Colon (tissue), 2 donors: Measurements from ENCODE around the gene ARF4.
"Not testable (repeated sequence)": the region's sequence is repeated elsewhere in the genome, so short reads cannot be mapped to it uniquely, and the experiment has no call there.

Experiments
- FAIRE-seq: peaks from 2 replicates; lab custom pipeline; 2012; peaks lifted over from hg19 to GRCh38; lab: Jason Lieb, UNC
- donor health status: control.
- donor health status: control.

Gene ARF4

DNA sequence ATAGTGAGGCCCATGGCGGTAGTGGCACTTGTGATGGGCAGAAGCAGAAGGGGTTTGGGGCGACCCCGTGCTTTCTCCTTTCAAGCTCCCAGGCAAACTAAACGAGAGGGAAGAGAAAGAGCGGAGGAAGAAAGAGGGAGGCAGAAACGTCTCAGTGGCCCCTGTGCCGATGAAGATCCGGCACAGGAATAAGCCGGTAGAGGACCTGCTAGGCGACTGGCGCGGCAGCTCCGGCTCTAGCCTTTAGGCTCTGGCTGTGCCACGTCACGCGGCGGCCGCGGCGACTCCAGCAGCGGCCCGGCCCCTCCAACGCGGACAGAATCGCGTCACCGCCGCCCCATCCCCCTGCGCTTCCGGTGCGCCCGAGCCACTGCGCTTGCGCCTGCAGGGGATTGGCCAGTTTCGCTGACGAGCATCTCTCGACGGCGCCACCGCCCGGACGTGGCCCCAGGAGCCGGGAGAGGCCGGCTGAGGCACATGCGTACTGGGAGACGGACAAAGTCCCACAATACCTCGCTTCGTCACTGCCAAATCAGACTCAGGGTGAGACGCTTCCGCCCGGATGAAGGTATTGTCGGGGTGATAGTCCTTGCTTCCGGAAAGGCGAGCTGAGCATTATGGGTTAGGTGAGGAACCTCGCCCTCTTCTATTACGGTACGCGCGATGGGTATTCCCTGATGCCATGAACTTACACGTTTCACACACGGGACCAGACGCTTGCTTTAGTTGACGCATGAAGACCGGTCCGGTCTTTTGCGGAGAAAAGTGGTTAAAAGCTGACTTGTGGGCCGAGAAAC, at the start of gene ARF4:
ARF4 (minus strand) TSS at position 218 of the 797 bp plus-strand sequence; CDS start at position 14, 204 bp downstream.
- FAIRE-seq = peak; percentile 53

DNA sequence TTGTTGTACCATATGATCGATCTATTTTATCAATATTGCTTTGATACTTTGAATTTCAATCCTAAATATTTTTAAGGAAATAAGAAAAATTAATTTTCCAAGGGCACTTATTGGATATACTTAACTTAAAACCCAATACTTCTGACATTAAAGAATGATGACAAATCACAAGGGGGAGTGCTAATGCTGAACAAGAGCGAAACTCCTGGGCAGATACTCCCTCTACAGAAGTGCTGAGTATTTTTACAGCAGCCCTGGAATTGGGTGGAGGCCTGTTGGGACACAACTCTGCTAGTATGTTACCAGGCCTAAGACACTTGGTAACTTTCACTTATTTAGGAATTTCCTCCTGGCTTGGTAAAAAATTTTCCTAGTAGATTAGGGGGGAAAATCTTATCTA, 49.6 kb upstream of the ARF4 start:
- FAIRE-seq = no peak

DNA sequence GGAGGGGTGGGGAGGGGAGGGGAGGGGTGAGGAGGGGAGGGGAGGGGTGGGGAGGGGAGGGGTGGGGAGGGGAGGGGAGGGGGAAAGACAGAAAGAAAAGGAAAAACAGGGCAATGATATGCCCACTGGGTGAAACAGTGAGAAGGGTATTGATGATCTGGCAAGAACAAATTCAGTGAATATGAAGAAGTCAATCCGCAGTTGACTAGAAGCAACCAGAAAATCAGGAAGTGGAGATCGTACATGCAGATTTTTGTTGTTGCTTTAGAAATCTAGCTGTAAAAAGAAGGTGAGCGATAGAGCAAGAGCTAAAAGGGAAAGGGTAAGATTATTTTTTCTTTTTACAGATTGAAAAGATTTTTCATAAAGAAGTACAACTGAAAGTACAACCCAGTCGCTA, 47.6 kb upstream of the ARF4 start:
- no peak for FAIRE-seq

DNA sequence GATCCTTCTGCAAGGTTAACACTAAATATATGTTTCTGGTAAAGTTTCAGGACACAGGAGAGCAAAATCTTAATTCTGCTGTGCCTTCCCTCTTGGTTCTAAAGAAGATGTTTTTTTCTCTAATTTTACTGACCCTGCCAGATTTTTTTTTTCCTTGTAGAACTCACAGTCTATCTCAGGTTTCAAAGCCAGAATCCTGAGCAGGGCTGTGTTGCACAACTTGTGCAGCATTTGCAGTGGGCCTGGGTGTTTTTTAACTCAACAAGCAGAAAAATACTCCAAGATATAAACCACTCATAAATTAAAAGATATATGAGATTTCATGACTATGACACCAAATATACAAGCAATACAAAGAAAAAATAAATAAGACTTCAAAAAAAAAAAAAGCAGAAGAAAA, 40.2 kb upstream of the ARF4 start:
- FAIRE-seq = no peak

DNA sequence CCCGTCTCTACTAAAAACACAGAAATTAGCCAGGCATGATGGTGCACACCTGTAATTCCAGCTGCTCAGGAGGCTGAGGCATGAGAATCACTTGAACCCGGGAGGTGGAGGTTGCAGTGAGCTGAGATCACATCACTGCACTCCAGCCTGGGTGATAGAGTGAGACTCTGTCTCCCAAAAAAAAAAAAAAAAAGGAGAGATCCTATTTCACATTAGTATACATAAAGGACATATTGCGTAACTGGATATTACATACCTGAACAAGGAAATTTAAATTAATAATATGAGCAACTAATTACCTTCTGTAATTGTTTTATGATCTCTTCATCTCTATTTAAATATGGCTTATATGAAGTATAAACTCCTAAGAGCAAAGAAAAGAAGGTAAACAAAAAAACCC, 37.1 kb upstream of the ARF4 start:
- FAIRE-seq = not testable (repeated sequence)

DNA sequence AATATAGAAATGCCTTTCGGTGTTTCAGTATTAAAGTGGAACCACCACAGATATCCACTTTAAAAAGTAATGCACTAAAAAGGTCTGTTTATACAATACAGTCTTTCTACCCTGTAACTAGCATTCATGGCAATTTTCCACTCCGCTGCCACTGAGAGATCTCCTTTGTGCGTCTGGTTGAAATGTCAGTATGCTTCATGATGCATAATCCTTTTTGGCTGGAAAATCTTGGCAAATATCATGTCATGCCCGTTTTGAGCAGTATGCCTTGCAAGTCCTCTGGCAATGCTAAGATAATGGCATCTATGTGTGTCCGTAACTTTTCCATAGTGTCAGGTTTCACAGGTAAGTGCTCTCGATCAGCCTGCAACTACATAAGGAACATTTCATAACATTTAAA, 30.8 kb upstream of the ARF4 start:
- no peak for FAIRE-seq

DNA sequence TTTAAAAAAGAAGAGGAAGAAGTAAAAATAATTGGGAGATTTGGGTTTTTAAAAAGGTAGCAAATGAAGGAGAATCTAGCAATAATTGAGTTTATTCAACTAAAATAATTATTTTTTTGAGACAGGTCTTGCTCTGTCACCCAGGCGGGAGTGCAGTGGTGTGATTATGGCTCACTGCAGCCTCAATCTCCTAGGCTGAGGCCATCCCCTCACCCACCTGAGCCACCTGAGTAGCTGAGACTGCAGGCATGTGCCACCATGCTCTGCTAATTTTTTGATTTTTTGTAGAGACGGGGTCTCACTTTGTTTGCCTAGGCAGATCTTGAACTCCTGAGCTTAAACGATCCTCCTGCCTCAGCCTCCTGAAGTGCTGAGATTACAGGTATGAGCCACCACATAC, 27.7 kb upstream of the ARF4 start:
- FAIRE-seq = no peak

DNA sequence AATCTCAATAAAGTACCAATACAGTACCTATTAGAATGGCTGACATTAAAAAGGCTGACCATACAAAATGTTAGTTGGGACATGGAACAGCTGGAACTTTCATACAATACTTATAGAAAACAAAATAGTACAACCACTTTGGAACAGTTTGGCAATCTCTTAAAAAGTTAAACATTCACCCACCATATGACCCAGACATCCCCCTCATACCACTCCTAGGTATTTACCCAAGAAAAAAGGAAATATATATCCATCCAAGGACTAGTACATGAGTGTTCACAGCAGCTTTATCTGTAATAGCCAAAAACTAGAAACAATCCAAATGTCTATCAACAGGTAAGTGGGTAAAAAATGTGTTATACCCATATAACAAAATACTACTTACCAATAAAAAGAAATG, 25.2 kb upstream of the ARF4 start:
- FAIRE-seq = no peak

DNA sequence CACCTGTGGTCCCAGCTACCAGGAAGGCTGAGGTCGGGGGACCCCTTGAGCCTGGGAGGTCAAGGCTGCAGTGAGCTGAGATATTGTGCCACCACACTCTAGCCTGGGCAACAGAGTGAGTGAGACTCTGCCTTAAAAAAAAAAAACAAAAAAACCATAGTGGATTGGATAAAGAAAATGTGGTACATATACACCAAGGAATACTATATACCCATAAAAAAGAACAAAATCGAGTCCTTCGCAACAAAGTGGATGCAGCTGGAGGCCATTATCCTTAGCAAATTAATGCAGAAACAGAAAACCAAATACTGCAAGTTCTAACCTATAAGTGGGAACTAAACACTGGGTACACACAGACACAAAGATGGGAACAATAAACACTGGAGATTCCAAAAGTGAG, 20.6 kb upstream of the ARF4 start:
- no peak for FAIRE-seq

DNA sequence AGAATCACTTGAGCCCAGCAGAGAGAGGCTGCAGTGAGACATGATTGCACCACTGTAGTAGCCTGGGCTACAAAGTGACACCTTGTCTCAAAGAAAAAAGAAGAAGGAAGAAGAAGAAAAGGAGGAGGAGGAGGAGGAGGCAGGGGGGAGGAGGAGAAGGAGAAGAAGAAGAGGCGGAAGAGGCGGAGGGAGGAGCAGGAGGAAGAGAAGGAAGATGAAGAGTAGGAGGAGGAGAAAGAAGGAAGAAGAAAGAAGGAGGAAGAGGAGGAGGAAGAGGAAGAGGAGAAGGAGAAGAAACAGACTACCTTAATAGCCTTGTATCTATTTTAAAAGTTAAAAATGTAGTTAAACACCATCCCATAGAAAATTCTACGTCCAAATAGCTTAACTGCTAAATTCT, 19.1 kb upstream of the ARF4 start:
- no peak for FAIRE-seq

DNA sequence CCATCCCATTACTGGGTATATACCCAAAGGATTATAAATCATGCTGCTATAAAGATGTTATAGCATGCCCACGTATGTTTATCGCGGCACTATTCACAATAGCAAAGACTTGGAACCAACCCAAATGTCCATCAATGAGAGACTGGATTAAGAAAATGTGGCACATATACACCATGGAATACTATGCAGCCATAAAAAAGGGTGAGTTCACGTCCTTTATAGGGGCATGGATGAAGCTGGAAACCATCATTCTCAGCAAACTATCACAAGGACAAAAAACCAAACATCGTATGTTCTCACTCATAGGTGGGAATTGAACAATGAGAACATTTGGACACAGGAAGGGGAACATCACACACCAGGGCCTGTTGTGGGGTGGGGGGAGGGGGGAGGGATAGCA, 14.7 kb upstream of the ARF4 start:
- not testable (repeated sequence) for FAIRE-seq

DNA sequence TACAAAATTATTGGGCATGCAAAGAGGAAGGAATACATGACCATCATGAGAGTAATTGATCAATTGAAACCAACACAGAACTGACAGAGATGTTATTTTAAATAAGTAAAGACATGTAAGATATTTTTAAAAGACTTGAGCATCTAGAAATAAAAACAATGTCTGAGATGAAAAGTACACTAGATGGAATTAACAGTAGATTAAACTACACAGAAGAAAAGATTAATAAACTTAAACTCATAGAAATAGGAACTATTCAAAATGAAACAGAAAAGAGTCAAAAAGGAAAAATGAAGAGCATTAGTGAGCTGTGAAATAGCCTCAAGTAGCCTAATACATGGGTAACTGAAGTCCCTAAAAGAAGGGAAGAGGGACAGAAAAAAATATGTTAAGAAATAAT, 8.5 kb upstream of the ARF4 start:
- FAIRE-seq = no peak

DNA sequence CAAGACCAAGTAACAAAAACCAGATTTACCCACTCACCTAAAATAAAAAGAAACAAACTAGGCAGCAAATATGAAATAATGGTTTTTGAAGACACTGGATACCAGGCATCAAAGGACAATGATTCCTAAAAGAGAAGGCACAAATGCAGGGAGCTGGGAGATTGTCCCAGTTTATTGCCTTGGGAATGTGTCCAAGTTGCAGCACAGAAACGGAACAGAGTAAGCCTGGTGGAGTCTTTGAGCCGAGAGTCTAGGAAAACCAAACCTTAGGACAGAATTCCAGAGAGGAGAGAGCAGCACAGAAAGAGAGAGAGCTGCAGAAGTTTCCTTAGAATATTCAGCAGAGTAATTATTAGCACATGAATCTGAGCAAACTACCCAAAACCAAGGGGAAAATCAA, 7.8 kb upstream of the ARF4 start:
- FAIRE-seq = no peak

DNA sequence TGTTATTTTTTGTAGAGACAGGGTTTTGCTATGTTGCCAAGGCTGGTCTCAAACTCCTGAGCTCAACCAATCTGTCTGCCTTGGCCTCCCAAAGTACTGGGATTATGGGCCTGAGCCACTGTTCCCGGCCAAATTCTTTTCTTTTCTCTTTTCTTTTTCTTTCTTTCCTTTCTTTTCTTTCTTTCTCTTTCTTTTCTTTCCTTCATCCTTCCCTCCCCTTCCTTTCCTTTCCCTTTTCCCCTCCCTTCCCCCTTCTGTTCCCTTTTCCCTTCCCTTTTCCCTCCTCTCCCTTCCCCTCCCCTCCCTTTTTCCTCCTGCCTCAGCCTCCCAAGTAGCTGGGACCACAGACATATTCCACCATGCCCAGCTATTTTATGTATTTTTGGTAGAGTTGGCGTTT, 3.1 kb upstream of the ARF4 start:
- no peak for FAIRE-seq

DNA sequence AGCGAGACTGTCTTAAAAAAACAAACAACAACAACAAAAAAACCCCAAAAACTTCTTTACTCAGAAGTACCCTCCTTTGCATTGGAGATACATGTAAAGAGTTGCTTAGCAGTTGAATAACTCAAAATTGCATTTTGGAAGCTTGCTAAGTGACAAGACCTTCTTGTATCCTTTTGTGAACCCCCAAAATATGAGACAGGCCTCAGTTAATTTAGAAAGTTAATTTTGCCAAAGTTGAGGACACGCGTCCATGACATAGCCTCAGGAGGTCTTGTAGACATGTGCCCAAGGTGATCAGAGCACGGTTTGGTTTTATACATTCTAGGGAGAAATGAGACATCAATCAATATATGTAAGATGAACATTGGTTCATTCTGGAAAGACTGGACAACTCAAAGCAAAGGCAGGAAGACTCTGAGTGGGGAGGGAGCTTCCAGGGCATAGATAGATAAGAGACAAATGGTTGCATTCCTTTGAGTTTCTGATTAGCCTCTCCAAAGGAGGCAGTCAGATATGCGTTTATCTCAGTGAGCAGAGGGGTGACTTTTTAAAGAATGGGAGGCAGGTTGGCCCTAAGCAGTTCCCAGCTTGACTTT, 1.7 kb upstream of the ARF4 start:
- FAIRE-seq = no peak

DNA sequence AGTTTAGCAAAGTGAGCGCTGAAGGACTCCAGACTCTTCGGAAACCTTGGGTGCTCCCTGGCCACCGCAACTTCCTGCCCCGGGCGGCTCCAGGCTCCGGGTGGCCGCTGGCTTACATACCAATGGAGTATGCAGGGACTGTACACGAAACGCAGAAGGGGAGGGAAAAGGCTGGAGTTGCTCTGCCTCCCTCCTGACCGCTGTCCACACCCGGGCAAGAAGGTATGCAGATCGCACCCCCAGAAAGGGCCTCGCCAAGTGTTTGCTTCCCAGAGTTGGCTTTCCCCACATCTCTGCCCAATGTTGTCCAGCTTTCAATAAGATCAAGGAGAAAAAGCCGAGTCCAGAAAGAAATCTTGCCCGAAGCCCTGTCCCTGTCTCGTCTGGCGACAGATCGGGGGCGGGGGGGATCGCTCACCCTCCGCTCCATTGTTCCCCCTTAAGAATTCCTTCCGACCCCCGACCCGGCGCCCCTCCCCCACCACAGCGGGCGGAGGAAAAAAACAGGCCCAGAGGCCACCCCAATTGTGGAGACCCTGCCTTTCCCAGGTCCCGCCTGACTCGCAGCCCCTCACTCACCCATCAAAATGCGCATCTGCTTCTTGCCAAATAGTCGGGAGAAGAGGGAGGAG, 533 bp downstream of the ARF4 start:
- FAIRE-seq = no peak

DNA sequence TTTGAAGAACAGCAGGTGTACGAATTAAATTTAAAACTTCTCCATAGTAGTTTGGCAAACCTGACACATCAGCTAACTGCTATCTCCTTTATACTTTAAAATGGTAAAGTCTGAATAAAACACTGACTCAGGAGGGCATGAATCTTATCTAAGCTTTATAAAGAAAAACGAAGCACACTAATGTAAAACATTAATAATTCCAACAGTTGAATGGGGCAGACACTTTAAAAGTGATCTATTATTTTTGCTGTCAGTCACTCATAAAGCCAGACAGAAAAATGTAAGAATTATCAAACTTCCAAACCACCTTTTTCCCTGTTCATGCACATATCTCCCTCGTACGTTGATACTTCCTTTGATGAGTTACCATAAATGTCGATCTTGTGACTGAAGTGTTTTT, 2.6 kb downstream of the ARF4 start:
- no peak for FAIRE-seq

DNA sequence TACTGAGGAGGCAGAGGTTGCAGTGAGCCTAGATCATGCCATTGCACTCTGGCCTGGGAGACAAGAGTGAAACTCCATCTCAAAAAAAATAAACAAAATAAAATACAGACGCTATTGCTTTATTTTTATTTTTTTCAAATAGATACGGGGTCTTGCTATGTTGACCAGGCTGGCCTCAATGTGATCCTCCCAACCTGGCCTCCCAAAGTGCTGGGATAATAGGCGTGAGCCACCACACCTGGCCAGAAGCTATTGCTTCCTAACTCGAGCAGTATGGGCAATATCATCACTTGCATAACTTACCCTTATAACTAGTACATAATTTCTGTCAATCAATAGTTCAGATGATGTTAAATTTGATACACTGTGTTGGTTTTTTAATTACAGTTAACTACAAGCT, 3.0 kb downstream of the ARF4 start:
- no peak for FAIRE-seq

DNA sequence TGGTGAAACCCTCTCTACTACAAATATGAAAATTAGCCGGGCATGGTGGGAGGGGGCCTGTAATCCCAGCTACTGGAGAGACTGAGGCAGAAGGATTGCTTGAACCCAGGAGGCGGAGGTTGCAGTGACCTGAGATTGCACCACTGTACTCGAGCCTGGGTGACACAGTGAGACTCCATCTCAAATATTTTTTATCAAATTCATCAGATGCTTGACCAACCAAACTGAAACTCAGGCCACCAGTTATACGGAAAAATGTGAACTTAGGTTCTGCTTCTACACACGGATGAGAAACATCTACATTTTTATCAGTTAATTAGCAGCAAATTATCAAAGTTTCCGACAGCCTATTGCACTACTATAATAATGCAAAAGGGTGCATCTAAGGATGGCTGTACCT, 4.8 kb downstream of the ARF4 start:
- no peak for FAIRE-seq

DNA sequence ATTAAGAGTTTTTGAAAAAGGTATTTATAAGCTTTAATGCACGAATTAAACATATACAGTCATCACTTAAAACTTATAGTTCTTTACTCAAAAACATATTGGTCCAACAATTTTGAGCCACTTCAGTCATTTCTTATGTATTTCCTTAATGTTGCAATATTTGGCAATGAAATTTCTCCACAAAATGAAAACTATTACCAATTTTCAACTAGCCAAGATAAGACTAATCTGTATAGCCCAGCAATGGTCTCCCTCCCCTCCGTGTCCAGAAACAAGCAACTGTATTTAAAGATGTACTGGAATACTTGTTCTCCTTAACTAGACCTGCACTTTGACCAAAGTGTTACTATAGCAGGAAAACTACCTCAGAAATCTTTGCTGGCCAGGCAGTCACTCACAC, 9.2 kb downstream of the ARF4 start:
- FAIRE-seq = no peak

DNA sequence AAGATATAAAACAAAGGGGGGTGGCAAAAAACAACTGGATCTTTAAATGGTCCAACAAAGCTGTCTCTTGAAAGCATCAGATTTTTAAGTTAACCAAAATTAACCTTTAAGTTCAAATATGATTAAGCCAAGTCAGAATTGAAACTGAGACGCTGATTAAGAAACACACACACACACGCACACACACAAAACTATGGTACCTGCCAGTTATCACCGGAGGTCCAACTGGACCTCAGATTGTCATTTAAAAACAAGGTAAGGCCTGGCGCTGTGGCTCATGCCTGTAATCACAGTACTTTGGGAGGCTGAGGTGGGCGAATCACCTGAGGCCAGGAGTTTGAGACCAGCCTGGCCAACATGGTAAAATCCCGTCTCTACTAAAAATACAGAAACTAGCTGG, 10.4 kb downstream of the ARF4 start:
- FAIRE-seq = no peak

DNA sequence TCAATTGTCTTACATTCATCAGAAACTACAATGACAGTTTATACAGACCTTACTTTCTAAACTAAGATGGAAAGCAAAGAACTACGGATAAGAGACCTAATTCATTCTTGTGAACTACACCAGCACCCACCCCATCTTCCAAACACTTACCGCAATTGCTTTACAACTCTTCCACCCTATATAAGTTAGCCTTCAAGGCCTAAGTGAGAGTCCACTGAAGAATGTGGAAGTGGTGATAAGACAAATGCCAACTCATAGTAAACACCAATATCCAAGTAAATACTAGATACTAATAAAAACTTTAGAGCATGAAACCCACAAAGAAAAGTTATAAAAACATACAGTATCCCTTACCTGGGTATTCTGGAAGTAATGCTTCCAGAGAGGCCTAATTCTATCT, 13.6 kb downstream of the ARF4 start:
- FAIRE-seq = no peak

DNA sequence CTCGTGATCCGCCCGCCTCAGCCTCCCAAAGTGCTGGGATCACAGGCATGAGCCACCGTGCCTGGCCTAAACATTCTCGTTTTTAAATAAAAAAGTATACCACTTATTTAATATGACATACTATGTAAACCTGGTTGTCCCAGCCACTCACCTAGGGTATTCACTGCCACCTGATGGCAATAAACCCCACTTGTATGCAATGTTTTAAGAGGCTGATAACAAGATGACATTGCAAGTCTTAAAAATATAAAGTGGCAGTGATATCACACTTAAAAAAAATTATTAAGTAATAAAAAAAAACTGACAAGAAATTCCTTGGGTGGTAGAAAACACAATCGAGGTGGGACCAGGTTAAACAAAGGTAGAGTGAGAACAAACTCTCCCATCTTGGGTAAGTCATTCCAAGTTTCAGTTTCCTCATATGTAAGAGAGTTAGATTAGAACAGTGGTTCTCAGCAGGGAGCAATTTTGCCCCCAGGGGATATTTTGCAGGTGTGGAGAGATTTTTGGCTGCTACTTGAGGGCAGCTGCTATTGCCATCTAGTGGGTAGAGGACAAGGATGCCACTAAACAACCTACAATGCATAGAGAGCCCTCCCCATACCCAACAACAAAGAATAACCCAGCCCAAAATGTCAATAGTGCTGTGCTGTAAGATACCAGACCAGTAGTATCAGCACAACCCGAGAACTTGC, 14.5 kb downstream of the ARF4 start:
- FAIRE-seq = no peak
